Measurements from ENCODE around the gene BUB1B.

BUB1B gene

GRCh38 chr15:40249477-40250303, 88.8 kb downstream of the BUB1B start:
- Histone ChIP-seq H3K4me3 (ENCODE audit: low read depth, low read length) (no peak overlapping the region), H3K36me3 (replicated peaks) (no peaks in the 10 kb centered on the region), H3K27me3 (replicated peaks) (peaks cover 17% of the 10 kb centered on the region), H3K27ac (no peak overlapping the region)
- no peak for DNase-seq
- no peak for TF ChIP-seq CTCF (IDR thresholded peaks at IDR 0.05; ENCODE audit: low read depth, low read length, missing control alignments)
- in situ Hi-C loops (cut with HindIII; ENCODE audit: low pct_ligation_motif_present, low sequenced_read_pairs), result no loop called here

GRCh38 chr15:40250304-40250656, 89.4 kb downstream of the BUB1B start:
- peaks cover 17% of the 10 kb centered on the region for H3K27me3 ChIP-seq (replicated peaks)
- no peak for TF ChIP-seq CTCF (IDR thresholded peaks at IDR 0.05; ENCODE audit: low read depth, low read length, missing control alignments)
- H3K4me3 ChIP-seq (ENCODE audit: low read depth, low read length), result no peak overlapping the region
- H3K36me3 ChIP-seq (replicated peaks), result no peaks in the 10 kb centered on the region
- in situ Hi-C loops (cut with HindIII; ENCODE audit: low pct_ligation_motif_present, low sequenced_read_pairs), result no loop called here
- DNase-seq, result no peak
- no peak overlapping the region for H3K27ac ChIP-seq

GRCh38 chr15:40250771-40251483, 90.1 kb downstream of the BUB1B start:
- Histone ChIP-seq H3K27me3 (replicated peaks) (peaks cover 17% of the 10 kb centered on the region), H3K4me3 (ENCODE audit: low read depth, low read length) (no peak overlapping the region), H3K27ac (no peak overlapping the region), H3K36me3 (replicated peaks) (no peaks in the 10 kb centered on the region)
- in situ Hi-C loops (cut with HindIII; ENCODE audit: low pct_ligation_motif_present, low sequenced_read_pairs), result no loop called here
- no peak for DNase-seq
- no peak for TF ChIP-seq CTCF (IDR thresholded peaks at IDR 0.05; ENCODE audit: low read depth, low read length, missing control alignments)

- in situ Hi-C loops (cut with HindIII; ENCODE audit: low pct_ligation_motif_present, low sequenced_read_pairs), result no loop called here
- no peaks in the 10 kb centered on the region for H3K36me3 ChIP-seq (replicated peaks)
- no peak overlapping the region for H3K27ac ChIP-seq
- peaks cover 17% of the 10 kb centered on the region for H3K27me3 ChIP-seq (replicated peaks)
- H3K4me3 ChIP-seq (ENCODE audit: low read depth, low read length), result no peak overlapping the region
- no peak for TF ChIP-seq CTCF (IDR thresholded peaks at IDR 0.05; ENCODE audit: low read depth, low read length, missing control alignments)
- no peak for DNase-seq
Measured at GRCh38 chr15:40251486-40252140, 90.7 kb downstream of the BUB1B start.

GRCh38 chr15:40252141-40252437, 91.2 kb downstream of the BUB1B start:
- Histone ChIP-seq H3K36me3 (replicated peaks) (no peaks in the 10 kb centered on the region), H3K27ac (no peak overlapping the region), H3K27me3 (replicated peaks) (peaks cover 17% of the 10 kb centered on the region), H3K4me3 (ENCODE audit: low read depth, low read length) (no peak overlapping the region)
- in situ Hi-C loops (cut with HindIII; ENCODE audit: low pct_ligation_motif_present, low sequenced_read_pairs), result no loop called here
- no peak for TF ChIP-seq CTCF (IDR thresholded peaks at IDR 0.05; ENCODE audit: low read depth, low read length, missing control alignments)
- no peak for DNase-seq
